H54 (cell line): Measurements from ENCODE around the gene KRTAP10-4.
"Not testable (repeated sequence)": the region's sequence is repeated elsewhere in the genome, so short reads cannot be mapped to it uniquely, and the experiment has no call there.

Source experiments
- DNase-seq: peaks from one replicate; pipeline ENCODE4 v3.0.0; 2011; ENCODE audit warnings: low spot score, mixed read lengths; ENCODE audit not compliant: insufficient read length
- FAIRE-seq: peaks from 3 replicates; lab custom pipeline; 2011; peaks lifted over from hg19 to GRCh38; lab: Jason Lieb, UNC
- POLR2A ChIP-seq: IDR thresholded peaks from 2 replicates; pipeline ENCODE4 v1.6.1; 2011; ENCODE audit warnings: low read depth, mild to moderate bottlenecking, low read length

The KRTAP10-4 gene

GRCh38 chr21:44599264-44600029, 25.9 kb downstream of the KRTAP10-4 start:
- no peak for DNase-seq
- no peak for TF ChIP-seq POLR2A
- no peak for FAIRE-seq

- FAIRE-seq, DNase-seq: not testable (repeated sequence)
Observed at GRCh38 chr21:44600118-44600978, 26.8 kb downstream of the KRTAP10-4 start, which contains the start of gene KRTAP10-7. KRTAP10-7 (plus strand) TSS chr21:44600597; CDS start chr21:44600622, 25 bp downstream.

- FAIRE-seq, DNase-seq: not testable (repeated sequence)
Observed at GRCh38 chr21:44601091-44601490, 27.6 kb downstream of the KRTAP10-4 start.

- TF ChIP-seq POLR2A, result no peak
- no peak for FAIRE-seq
- no peak for DNase-seq
Observed at GRCh38 chr21:44601596-44602462, 28.3 kb downstream of the KRTAP10-4 start.

GRCh38 chr21:44602463-44602850, 28.9 kb downstream of the KRTAP10-4 start:
- FAIRE-seq (no peak), DNase-seq (no peak)
- no peak for TF ChIP-seq POLR2A

- no peak for FAIRE-seq
- no peak for TF ChIP-seq POLR2A
- DNase-seq, result no peak
Observed at GRCh38 chr21:44603109-44603875, 29.8 kb downstream of the KRTAP10-4 start.

- no peak for FAIRE-seq
- no peak for TF ChIP-seq POLR2A
Observed at GRCh38 chr21:44603911-44604310, 30.4 kb downstream of the KRTAP10-4 start.

GRCh38 chr21:44606495-44606894, 33.0 kb downstream of the KRTAP10-4 start:
- no peak for FAIRE-seq
- DNase-seq, result no peak
- TF ChIP-seq POLR2A, result no peak

More at GRCh38 chr21:44603911-44604310, 30.4 kb downstream of the KRTAP10-4 start:
- DNase-seq, result no peak

GRCh38 chr21:44609193-44609592, 35.7 kb downstream of the KRTAP10-4 start:
- DNase-seq (no peak), FAIRE-seq (no peak)
- TF ChIP-seq POLR2A, result no peak

GRCh38 chr21:44610157-44610843, 36.8 kb downstream of the KRTAP10-4 start:
- not testable (repeated sequence) for FAIRE-seq, DNase-seq

GRCh38 chr21:44611551-44611950, 38.0 kb downstream of the KRTAP10-4 start:
- no peak for TF ChIP-seq POLR2A
- FAIRE-seq (no peak), DNase-seq (no peak)

- no peak for TF ChIP-seq POLR2A
- FAIRE-seq (no peak), DNase-seq (no peak)
Observed at GRCh38 chr21:44612029-44612486, 38.5 kb downstream of the KRTAP10-4 start, which contains the start of gene KRTAP10-8. KRTAP10-8 (plus strand) TSS chr21:44612079; CDS start chr21:44612101, 22 bp downstream.
